KMS-11 (cell line): ENCODE measurements around the gene PODNL1.

Source experiments
- H2AFZ ChIP-seq: fragments of 200-600 bp; sonication (generic); 2 replicates; pipeline ENCODE4 v1.6.1; 2016; ENCODE audit warnings: antibody characterized with exemption, mixed run types, low read depth
- H3K27ac ChIP-seq: fragments of 200-600 bp; sonication (generic); 2 replicates; pipeline ENCODE4 v1.6.1; 2016; ENCODE audit warnings: mild to moderate bottlenecking, mixed run types
- H3K27me3 ChIP-seq: fragments of 200-600 bp; sonication (generic); 2 replicates; pipeline ENCODE4 v1.6.1; 2017; ENCODE audit warnings: mild to moderate bottlenecking, low read depth, mixed run types, moderate library complexity; ENCODE audit not compliant: insufficient read depth
- H3K36me3 ChIP-seq: fragments of 200-600 bp; sonication (generic); 2 replicates; pipeline ENCODE4 v1.6.1; 2017; ENCODE audit warnings: mild to moderate bottlenecking, mixed run types; ENCODE audit not compliant: insufficient read depth
- H3K4me1 ChIP-seq: fragments of 200-600 bp; sonication (generic); 2 replicates; pipeline ENCODE4 v1.6.1; 2016; ENCODE audit warnings: mild to moderate bottlenecking, low read depth, mixed run types; ENCODE audit not compliant: poor library complexity, severe bottlenecking
- H3K4me2 ChIP-seq: fragments of 200-600 bp; sonication (generic); 2 replicates; pipeline ENCODE4 v1.7.0; 2016; ENCODE audit warnings: mild to moderate bottlenecking, mixed run types
- H3K4me3 ChIP-seq: fragments of 200-600 bp; sonication (generic); IDR thresholded peaks from 2 replicates; pipeline ENCODE4 v1.6.1; 2017; ENCODE audit warnings: low read depth, low read length, mixed read lengths; ENCODE audit not compliant: insufficient read depth
- H3K79me2 ChIP-seq: fragments of 200-600 bp; sonication (generic); 2 replicates; pipeline ENCODE4 v1.6.1; 2016; ENCODE audit warnings: low read depth, mixed run types; ENCODE audit not compliant: insufficient read depth
- H3K9ac ChIP-seq: fragments of 200-600 bp; sonication (generic); 2 replicates; pipeline ENCODE4 v1.6.1; 2016; ENCODE audit warnings: mild to moderate bottlenecking, mixed run types
- H4K20me1 ChIP-seq: fragments of 200-600 bp; sonication (generic); 2 replicates; pipeline ENCODE4 v1.6.1; 2016; ENCODE audit warnings: mild to moderate bottlenecking, mixed run types; ENCODE audit not compliant: insufficient read depth
- CTCF ChIP-seq: fragments of 200-600 bp; sonication (generic); conservative IDR thresholded peaks from 2 replicates; pipeline ENCODE4 v1.6.1; 2017; ENCODE audit warnings: low read depth, mild to moderate bottlenecking, antibody characterized with exemption, low read length, moderate library complexity, mixed read lengths

The PODNL1 gene

DNA sequence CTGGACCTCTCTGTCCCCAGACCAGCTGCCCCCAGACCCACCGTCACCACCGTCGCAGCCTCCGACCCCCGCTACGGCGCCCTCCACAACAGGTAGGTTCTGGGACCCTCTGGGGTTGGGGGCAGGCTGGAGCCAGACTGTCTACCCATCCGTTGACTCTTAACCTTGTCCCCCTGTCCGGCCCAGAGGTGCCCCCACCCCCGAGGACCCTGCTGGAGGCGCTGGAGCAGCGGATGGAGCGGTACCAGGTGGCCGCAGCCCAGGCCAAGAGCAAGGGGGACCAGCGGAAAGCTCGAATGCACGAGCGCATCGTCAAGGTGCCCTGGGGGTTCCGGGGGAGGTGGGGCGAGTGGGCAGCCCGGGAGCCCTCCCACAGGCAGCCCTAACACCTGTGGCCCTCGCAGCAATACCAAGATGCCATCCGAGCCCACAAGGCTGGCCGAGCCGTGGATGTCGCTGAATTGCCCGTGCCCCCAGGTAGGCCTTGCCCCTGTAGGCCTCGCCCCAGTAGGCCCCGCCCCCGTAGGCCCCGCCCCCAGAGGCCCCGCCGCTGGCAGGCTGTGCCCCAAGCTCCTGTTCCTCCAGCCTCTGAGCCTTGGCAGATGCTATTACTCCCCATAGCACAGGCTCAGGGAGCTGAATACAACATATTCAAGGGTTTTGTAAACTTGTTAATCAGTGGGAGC lies 19.3 kb downstream of the PODNL1 start:
- TF ChIP-seq CTCF: no peak
- Histone ChIP-seq H3K36me3 (no peaks in the 10 kb centered on the region), H3K4me1 (no peaks in the 10 kb centered on the region), H3K4me2 (no peak overlapping the region), H3K27me3 (no peaks in the 10 kb centered on the region), H3K4me3 (no peak overlapping the region), H3K27ac (no peak overlapping the region), H3K79me2 (no peaks in the 10 kb centered on the region), H4K20me1 (no peaks in the 10 kb centered on the region), H3K9ac (no peak overlapping the region), H2AFZ (no peak overlapping the region)

DNA sequence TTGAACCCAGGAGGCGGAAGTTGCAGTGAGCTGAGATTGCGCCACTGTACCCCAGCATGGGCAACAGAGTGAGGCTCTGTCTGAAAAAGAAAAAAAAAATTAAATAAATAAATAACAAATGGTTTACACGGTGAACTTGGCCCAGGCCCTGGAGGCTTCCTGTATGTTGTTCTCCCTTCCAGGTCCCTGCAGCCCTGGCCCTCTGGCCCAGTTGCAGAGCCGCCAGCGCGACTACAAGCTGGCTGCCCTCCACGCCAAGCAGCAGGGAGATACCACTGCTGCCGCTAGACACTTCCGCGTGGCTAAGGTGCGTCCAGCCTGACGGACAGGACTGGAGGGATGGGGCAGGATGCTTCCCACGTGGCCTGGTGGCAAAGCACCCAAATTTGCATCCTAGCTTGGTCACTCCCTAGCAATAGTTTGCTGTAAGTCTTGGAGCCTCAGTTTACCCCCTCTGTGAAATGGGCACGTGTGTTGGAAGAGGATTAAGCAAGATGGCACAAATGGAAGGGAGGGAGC lies 20.3 kb downstream of the PODNL1 start:
- no peaks in the 10 kb centered on the region for H3K4me1 ChIP-seq
- H3K4me2 ChIP-seq: no peak overlapping the region
- no peaks in the 10 kb centered on the region for H4K20me1 ChIP-seq
- no peaks in the 10 kb centered on the region for H3K27me3 ChIP-seq
- no peaks in the 10 kb centered on the region for H3K36me3 ChIP-seq
- TF ChIP-seq CTCF: no peak
- no peak overlapping the region for H3K4me3 ChIP-seq
- H2AFZ ChIP-seq: no peak overlapping the region
- no peaks in the 10 kb centered on the region for H3K79me2 ChIP-seq
- H3K27ac ChIP-seq: no peak overlapping the region
- no peak overlapping the region for H3K9ac ChIP-seq

- Histone ChIP-seq H4K20me1 (no peaks in the 10 kb centered on the region), H3K4me2 (no peak overlapping the region)
- no peak for TF ChIP-seq CTCF
Observed at GRCh38 chr19:13914777-13915176, 23.4 kb downstream of the PODNL1 start.

DNA sequence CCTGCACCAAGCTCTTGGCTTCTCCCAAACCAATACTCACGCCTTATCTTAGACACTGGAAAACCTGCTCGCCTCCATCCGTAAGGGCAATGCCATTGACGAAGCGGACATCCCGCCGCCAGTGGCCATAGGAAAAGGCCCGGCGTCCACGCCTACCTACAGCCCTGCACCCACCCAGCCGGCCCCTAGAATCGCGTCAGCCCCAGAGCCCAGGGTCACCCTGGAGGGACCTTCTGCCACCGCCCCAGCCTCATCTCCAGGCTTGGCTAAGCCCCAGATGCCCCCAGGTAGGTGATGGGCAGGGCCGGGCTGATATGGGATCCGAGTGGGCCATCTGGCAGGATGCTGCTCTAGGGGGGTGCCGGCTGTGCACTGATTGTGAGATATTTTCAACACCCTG lies 24.9 kb downstream of the PODNL1 start:
- Histone ChIP-seq H3K4me3 (no peak overlapping the region), H3K27me3 (no peaks in the 10 kb centered on the region), H3K9ac (no peak overlapping the region), H3K4me2 (no peak overlapping the region), H4K20me1 (no peaks in the 10 kb centered on the region), H3K27ac (no peak overlapping the region), H3K4me1 (no peaks in the 10 kb centered on the region), H3K36me3 (no peaks in the 10 kb centered on the region), H3K79me2 (no peaks in the 10 kb centered on the region), H2AFZ (no peak overlapping the region)
- TF ChIP-seq CTCF: no peak

More at GRCh38 chr19:13914777-13915176, 23.4 kb downstream of the PODNL1 start:
- Histone ChIP-seq H2AFZ (no peak overlapping the region), H3K4me1 (no peaks in the 10 kb centered on the region), H3K27ac (no peak overlapping the region), H3K4me3 (no peak overlapping the region), H3K9ac (no peak overlapping the region), H3K36me3 (no peaks in the 10 kb centered on the region), H3K27me3 (no peaks in the 10 kb centered on the region), H3K79me2 (no peaks in the 10 kb centered on the region)
